Ovary (tissue), 3 donors: ENCODE measurements around the gene LIPF.

Source experiments
- CTCF ChIP-seq, 3 donors: fragments of 450-650 bp in 2 of 3; fragments of 200-600 bp in 1 of 3; IDR thresholded peaks; one replicate each; pipeline versions ENCODE4 v1.5.1 to v1.8.0; 2016 to 2022; ENCODE audit warnings: antibody characterized with exemption in 3 of 3, mild to moderate bottlenecking in 1 of 3
- POLR2A ChIP-seq: fragments of 450-650 bp; IDR thresholded peaks from one replicate; pipeline ENCODE4 v1.6.1; 2017; ENCODE audit warnings: antibody characterized with exemption, mild to moderate bottlenecking, moderate library complexity
- donor health status: DM: no; HTN: no; CAD: no.

GRCh38 chr10:88687853-88688467, 23.7 kb downstream of the LIPF start:
- TF ChIP-seq CTCF (IDR thresholded peaks at IDR 0.05) (peak; percentile 10 to 56 (median 43)), POLR2A (no peak)
